GM18867 (cell line): ENCODE measurements around the gene OR51A2.
A peak's percentile ranks its signal among the peaks of the same experiment; 100 is the strongest.
"Not testable (repeated sequence)": the region's sequence is repeated elsewhere in the genome, so short reads cannot be mapped to it uniquely, and the experiment has no call there.

Source experiments
- ATAC-seq: cut with Tn5 transposase; IDR thresholded peaks from one replicate; pipeline ENCODE4 v1.9.1; 2021; ENCODE audit warnings: mild to moderate bottlenecking, moderate library complexity; ENCODE audit not compliant: unreplicated experiment

OR51A2 gene, protein sequence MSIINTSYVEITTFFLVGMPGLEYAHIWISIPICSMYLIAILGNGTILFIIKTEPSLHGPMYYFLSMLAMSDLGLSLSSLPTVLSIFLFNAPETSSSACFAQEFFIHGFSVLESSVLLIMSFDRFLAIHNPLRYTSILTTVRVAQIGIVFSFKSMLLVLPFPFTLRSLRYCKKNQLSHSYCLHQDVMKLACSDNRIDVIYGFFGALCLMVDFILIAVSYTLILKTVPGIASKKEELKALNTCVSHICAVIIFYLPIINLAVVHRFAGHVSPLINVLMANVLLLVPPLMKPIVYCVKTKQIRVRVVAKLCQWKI

DNA sequence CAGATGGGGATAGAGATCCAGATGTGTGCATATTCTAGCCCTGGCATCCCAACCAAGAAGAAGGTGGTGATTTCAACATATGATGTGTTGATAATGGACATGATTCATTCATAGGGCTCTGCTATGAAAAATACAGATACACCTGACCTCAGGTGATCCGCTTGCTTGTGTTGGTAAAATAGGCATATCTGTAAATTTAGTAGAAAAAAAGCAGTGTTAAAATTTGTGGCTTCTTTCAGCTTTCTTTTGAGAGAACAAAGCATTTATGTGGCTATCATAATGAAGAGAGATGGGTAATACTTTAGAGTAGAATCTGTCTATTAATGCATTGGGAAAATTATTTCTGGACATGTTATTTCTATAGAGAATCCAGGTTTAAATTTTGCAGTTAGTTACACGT, at the start of gene OR51A2:
TSS of gene OR51A2 (minus strand) at position 101 of the 400 bp plus-strand sequence. CDS start at position 101, 0 bp downstream.
- not testable (repeated sequence) for ATAC-seq

- peak; percentile 63 for ATAC-seq
These were observed 49.1 kb upstream of the OR51A2 start for GRCh38 chr11:5004424-5005274.

DNA sequence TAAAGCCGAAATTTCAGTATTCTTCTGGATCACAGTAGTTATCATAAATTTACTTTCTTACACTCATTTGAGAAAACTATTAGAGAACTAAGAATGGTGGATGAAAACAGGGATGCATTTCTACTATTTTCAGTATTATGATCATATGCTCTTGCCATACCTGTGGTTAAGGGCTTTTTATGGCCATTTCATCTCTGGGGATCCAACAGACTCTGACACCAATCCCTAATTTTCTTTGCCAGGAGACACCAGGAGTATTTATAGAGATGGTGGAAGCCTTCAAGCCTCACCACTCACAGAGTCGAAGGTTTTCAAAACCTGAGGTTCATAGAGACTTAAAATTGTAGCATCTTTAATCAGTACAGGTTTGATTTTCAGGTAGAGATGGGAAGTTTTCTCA, 39.0 kb upstream of the OR51A2 start, which contains the start of gene OR51L1:
TSS of gene OR51L1 (plus strand) at position 301 of the 400 bp plus-strand sequence. CDS start 4,132 bp downstream, outside the sequence.
- ATAC-seq: no peak

GRCh38 chr11:4991060-4991459, 35.5 kb upstream of the OR51A2 start:
- ATAC-seq: no peak

DNA sequence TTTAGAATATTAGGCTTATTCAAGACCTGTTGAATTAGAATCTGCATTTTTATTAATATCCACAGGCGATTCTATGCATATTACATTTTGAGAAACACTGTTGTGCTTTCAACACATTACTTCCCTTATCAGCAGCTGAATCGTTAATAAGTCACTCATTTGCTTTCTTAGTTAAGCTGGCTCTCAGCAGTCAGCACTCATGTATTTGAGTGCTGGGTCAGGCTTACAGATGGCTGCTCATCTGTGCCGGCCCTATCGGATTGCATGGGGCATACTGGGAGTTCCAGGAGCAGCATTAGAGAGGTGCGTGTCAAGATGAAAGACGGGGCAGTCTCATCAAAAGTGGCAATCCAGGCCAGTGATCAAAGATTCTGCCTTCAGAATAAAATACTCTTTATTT, 28.3 kb upstream of the OR51A2 start:
- ATAC-seq: no peak

- ATAC-seq: no peak
These were observed 27.2 kb upstream of the OR51A2 start for GRCh38 chr11:4982678-4983077.

DNA sequence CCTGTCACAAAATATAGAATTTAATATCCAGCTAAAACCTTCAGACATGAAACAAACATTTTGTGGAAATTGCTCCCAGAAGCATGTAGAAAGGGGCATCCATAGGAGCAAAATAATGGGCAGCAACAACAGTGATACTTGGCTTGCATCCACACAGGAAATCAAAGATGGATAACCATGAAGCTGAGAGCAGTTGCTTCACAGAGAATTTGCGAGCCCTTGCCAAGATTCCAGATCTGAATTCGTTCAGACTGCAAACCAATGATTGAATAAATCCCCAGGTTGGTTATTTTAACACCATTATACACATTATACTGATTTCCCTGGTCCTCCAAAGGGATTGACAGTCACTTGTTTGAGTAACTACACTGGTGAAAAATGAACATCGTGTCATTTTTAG, 23.5 kb upstream of the OR51A2 start:
- ATAC-seq: no peak

DNA sequence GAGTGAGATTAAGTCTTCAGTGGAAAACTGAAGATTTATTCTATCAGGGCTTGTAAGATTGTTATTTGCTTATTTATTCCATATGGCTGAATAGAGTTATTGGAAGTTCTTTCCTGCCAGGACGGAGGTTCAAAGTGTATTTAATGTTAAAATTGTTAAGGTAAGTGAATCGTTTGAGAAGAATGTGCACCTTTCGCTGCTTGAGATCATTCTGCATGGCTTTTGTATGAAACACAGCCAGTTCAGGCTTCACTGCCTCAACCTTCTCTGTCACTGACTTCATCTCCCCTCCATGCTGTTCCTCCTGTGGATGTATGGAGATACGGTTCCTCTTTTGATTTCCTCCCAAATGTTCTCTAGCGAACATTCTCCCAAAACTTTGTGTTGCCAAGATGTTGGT, 19.9 kb upstream of the OR51A2 start:
- no peak for ATAC-seq

GRCh38 chr11:4962816-4963215, 7.3 kb upstream of the OR51A2 start:
- no peak for ATAC-seq

GRCh38 chr11:4960877-4961276, 5.4 kb upstream of the OR51A2 start:
- ATAC-seq: no peak

- no peak for ATAC-seq
These were observed 1.9 kb upstream of the OR51A2 start for GRCh38 chr11:4957396-4957795.

DNA sequence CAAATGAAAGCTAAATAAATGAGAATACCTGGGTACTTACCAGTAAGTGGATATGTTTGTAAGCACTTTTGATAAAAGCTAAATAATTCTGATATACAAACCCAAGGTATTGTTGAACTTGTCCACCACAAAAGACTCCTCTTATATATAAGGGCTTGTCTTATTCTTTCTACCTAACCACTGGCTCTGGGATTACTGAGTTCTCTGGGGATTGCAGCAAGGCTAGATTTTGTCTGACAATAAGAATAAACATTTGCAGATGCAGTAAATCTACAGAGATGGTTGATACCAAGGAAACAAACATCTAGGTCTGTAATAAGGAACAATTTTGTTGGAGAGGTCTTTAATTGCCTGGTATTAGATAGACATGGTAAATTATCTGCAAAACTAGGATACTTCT, 8.0 kb downstream of the OR51A2 start, which contains the start of gene OR51A4:
TSS of gene OR51A4 (minus strand) at position 101 of the 400 bp plus-strand sequence. CDS start 505 bp downstream, outside the sequence.
- ATAC-seq: no peak

GRCh38 chr11:4936745-4937144, 18.8 kb downstream of the OR51A2 start:
- ATAC-seq: no peak

GRCh38 chr11:4932751-4933150, 22.8 kb downstream of the OR51A2 start:
- no peak for ATAC-seq

DNA sequence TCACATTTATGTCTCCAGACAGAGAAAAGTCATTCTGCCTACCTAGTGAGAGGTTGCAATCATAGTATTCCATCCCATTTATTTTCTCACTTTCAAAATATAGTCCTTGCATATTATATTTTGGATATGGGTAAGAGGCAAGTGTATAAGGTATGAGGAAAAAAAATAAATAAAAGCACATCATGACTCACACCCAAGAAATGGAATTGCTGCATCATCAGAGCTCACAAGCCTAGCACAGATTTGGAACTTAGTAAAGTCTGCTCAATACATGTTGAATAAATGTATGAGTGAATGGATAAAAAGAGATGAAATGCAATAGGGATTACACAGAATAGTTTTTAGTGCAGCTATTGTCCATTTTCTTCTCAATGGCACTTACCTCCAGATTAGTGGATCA, 28.9 kb downstream of the OR51A2 start:
- ATAC-seq: no peak

DNA sequence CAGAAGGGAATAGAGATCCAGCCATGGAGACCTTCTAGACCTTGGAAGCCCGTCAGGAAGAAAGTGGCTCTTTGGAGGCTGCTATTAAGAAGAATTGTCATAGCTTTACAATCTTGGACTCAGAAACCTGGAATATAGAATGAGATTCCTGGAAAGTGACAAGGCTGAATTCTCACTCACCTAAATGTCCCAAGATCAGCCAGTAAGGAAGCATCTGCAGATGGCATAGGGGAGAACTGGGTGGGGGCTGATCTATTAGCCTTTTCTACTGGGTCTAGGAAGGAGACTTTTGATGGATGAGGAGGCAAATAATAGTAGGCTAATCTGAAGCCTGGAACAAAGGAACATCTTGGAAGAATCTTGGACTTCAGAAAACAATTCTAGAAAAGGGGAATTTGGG, 31.3 kb downstream of the OR51A2 start, which contains the start of gene OR51G1:
TSS of gene OR51G1 (minus strand) at position 101 of the 400 bp plus-strand sequence. CDS start at position 101, 0 bp downstream.
- no peak for ATAC-seq

- no peak for ATAC-seq
These were observed 33.2 kb downstream of the OR51A2 start for GRCh38 chr11:4922304-4922703.

DNA sequence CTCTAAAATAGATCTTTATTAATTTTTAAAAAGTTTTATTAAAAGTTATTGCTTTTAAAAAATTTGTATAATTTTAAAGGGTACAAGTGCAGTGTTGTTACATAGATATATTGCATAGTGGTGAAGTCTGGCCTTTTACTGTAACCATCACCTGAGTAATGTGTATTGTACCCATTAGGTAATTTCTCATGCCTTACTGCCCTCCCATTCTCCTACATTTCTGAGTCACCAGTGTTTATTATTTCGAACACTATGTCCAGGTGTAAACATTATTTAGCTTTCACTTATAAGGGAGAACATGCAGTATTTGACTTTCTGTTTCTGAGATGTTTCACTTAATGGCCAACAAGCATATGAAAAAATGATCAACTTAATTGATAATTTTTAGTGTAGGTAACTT, 33.7 kb downstream of the OR51A2 start:
- no peak for ATAC-seq

DNA sequence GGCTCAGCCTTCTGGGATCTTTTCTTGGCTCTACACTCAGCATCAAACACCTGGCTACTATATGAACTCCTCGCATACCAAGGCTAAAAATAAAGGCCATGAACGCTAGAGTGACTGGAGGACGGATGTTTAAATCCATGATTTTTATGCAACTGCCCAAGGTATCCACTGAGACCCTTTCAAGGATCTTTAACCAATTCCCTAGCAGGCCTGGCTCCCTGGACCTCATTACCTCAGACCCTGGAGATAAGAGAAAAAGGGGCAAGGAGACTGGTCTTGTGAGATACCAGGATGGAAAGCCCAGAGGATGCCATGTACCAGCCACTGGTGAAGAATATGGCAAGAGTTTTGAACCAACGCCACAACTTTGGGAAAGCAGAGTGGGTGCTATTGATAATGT, 36.3 kb downstream of the OR51A2 start, which contains the start of gene OR51G2:
TSS of gene OR51G2 (minus strand) at position 101 of the 400 bp plus-strand sequence. CDS start 3,687 bp downstream, outside the sequence.
- no peak for ATAC-seq

DNA sequence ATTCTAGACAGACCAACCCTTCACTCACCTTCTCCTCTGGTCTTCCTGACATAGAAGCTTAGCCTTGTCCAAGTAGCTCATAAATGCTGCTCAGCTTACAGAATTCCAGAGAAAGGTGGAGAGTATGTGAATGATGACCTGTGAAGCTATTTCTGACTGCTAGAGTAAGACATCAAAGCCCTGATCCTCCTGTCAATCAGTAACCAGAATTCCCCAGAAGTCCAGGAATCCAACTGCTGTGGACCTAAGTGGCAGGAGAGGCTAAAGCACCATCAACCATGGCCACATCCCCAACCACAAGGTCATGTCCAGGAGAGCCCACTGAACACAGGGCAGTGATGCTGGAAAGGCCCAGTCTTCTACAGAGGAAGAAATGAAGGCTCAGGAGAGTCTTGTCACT, 38.9 kb downstream of the OR51A2 start:
- ATAC-seq: no peak
